Measurements from ENCODE around the gene MTPN. TPM values are rescaled to one million over a fixed set of nuclear protein-coding genes. Genes with fewer than 3 reads are reported as not detected.

The MTPN gene
- total RNA-seq = 233 TPM

GRCh38 chr7:135977007-135977741 lies at the start of gene MTPN:
TSS of gene MTPN (minus strand) at chr7:135977359. CDS start at chr7:135977100, 259 bp downstream.

Small RNA genes lying within 50 kb of the gene (small RNA-seq; reads per million reads assigned to genes)
- gene RNU6-223P = not detected

Other genes starting within 250 kb of the MTPN start
- gene SLC13A4, start 249.2 kb downstream of the MTPN start, total RNA-seq = 18.9 TPM
- gene FAM180A, start 228.5 kb downstream of the MTPN start, total RNA-seq = not detected

Measured in diencephalon (tissue), 1 donor.